Activated CD4-positive, alpha-beta T cell treated with anti-CD3 and anti-CD28 coated beads, Interleukin-2, amount 50 U/mL, for 16 hours (primary cell): ENCODE results near the gene PRRG2.
"Not testable (repeated sequence)": the region's sequence is repeated elsewhere in the genome, so short reads cannot be mapped to it uniquely, and the experiment has no call there.

Experiments used
- DNase-seq: peaks from one replicate; pipeline ENCODE4 v3.0.0-alpha.2; 2020

The PRRG2 gene

GRCh38 chr19:49614096-49614833 is 33.1 kb downstream of the PRRG2 start:
- peak; percentile 63 for DNase-seq

DNA sequence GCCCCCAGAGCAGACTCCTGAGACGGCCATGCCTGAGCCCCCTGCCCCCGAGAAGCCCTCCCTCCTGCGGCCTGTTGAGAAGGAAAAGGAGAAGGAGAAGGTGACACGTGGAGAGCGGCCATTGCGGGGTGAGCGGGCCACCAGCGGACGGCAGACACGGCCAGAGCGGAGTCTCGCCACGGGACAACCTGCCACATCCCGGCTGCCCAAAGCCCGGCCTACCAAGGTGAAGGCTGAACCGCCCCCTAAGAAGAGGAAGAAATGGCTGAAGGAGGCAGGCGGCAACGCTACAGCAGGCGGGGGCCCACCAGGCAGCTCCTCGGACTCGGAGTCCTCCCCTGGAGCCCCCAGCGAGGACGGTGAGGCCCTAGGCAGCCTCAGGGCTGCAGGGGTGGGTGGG is 34.7 kb downstream of the PRRG2 start:
- DNase-seq = no peak

- DNase-seq = no peak
Observed at GRCh38 chr19:49616532-49616931, 35.4 kb downstream of the PRRG2 start.

DNA sequence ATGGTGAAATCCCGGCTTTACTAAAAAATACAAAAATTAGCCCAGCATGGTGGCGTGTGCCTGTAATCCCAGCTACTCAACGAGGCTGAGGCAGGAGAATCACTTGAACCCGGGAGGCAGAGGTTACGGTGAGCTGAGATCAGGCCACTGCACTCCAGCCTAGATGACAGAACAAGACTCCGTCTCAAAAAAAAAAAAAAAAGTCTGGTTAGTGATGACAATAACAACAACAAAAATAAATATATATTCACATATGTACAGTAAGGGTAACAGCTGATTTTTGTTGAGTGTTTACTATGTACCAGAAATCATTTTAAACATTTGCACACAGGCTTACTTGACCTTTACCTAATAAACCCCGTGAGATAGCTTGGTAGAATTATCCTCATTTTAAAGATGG is 35.8 kb downstream of the PRRG2 start:
- no peak for DNase-seq

DNA sequence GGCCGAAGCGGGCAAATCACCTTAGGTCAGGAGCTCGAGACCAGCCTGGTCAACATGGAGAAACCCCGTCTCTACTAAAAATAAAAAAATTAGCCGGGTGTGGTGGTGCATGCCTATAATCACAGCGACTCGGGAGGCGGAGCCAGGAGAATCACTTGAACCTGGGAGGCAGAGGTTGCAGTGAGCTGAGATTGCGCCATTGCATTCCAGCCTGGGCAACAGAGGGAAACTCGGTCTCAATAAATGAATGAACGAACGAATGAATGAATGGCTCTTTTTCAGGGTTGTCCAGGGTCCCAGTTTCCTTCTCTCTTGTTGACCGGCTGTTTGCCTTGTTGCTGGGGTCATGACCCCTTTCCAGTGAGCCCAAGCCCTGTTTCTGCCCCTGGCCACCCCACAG is 36.7 kb downstream of the PRRG2 start:
- not testable (repeated sequence) for DNase-seq

- DNase-seq = no peak
Observed at GRCh38 chr19:49624967-49625910, 44.1 kb downstream of the PRRG2 start.

DNA sequence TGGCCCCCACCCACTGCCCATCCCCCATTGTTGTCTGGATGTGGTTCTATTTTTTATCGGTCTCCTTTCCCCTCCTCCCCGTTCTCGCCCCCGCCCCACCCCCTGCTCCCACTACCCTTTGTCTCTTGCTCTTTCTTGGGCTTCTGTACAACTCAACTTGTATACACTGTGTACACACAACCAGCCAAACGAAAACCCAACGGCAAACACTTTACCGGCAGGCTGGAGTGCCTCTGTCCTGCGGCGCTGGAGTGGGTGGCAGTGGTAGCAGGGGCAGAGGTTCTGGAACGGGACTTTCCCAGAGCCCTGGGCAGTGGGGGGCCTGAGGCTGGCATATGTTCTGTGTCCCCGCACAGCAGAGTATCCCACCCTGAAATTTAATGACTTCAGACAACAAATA is 45.1 kb downstream of the PRRG2 start:
- DNase-seq = no peak

- DNase-seq = no peak
Observed at GRCh38 chr19:49629659-49630058, 48.5 kb downstream of the PRRG2 start.

DNA sequence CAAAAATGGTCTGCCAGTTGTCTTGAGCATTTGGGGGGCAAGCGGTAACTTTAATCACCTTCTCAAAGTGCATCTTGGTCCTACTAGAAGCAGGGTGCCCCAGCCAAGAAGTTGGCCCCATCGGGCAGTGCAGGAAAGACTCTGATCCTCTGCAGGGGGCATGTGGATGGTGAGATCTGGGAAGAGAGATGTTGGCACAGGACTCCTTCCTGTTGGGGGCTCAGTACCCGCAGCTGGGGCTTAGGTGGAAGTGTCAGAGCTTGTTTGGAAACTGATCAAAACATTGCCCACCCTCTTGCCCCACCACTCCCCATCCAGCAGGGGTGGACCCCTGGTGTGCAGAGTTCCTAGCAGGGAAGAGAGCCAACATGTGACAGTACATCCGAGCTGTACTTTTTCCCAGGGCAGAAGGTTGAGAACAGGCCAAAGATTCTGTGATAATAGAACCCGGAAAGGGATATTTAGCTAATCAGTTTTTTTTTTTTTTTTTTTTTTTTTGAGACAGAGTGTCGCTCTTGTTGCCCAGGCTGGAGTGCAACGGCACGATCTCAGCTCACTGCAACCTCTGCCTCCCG is 50.0 kb downstream of the PRRG2 start:
- no peak for DNase-seq

- DNase-seq = no peak
Observed at GRCh38 chr19:49631610-49632192, 50.6 kb downstream of the PRRG2 start.

DNA sequence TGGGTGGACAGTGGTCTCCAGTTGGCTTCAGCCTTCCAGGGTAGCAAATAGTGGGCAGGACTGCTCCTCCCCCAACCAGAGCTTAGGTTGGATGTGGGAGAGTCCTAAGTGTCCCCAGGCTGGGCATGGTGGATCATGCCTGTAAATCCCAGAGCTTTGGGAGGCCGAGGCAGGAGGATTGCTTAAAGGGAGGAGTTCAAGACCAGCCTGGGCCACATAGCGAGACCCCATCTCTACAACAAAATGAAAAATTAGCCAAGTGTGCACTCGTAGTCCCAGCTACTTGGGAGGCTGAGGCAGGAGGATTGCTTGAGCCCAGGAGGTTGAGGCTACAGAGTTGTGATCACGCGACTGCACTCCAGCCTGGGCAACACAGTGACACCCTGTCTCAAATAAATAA is 51.5 kb downstream of the PRRG2 start:
- DNase-seq = no peak

DNA sequence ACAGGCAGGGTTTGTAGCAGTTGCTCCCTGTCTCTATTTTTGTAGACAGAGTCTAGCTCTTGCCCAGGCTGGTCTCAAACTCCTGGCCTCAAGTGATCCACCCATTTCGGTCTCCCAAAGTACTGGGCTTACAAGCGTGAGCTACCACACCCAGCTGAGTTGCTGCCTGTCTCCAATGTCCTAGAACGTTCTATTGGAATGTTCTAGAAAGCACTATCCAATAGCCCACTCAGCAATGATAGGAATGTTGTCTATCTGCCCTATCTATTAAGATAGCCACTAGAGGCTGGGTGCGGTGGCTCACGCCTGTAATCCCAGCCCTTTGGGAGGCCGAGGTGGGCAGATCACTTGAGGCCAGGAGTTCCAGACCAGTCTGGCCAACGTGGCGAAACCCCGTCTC is 52.2 kb downstream of the PRRG2 start:
- not testable (repeated sequence) for DNase-seq

DNA sequence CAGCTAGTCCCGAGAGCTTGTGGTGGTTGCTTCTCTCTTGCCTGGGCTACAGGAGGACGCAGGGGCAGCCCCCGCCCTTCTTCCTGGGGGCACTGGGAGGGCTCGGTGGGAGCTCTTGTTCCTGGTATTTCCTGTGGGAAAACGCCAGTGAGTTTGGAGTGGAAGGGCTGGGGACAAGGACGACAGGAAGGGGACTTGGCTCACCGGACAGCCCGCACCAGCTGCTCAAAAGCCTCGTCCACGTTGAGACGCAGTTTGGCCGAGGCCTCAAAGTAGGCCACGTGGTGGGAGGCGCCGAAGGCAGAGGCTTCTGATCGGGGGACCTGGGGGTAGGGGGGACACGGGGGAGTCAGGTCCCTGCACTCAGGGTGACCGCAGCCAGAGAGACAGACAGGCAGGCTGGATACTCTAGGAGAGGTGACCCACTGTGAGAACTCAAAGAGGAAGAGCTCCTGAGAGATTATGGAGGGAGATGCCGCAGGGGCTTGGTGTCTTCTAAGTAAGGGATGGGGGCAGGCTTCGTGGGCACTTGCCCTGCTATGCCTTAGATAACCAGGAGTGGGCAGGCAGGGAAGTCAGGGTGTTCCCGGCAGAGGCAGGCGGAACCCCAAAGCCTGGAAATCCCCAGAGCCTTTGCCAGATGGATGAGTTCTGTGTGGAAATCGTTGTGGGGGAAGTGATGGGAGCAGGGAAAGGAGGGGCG is 54.6 kb downstream of the PRRG2 start:
- DNase-seq = no peak

- DNase-seq = no peak
Observed at GRCh38 chr19:49636233-49636932, 55.3 kb downstream of the PRRG2 start.

DNA sequence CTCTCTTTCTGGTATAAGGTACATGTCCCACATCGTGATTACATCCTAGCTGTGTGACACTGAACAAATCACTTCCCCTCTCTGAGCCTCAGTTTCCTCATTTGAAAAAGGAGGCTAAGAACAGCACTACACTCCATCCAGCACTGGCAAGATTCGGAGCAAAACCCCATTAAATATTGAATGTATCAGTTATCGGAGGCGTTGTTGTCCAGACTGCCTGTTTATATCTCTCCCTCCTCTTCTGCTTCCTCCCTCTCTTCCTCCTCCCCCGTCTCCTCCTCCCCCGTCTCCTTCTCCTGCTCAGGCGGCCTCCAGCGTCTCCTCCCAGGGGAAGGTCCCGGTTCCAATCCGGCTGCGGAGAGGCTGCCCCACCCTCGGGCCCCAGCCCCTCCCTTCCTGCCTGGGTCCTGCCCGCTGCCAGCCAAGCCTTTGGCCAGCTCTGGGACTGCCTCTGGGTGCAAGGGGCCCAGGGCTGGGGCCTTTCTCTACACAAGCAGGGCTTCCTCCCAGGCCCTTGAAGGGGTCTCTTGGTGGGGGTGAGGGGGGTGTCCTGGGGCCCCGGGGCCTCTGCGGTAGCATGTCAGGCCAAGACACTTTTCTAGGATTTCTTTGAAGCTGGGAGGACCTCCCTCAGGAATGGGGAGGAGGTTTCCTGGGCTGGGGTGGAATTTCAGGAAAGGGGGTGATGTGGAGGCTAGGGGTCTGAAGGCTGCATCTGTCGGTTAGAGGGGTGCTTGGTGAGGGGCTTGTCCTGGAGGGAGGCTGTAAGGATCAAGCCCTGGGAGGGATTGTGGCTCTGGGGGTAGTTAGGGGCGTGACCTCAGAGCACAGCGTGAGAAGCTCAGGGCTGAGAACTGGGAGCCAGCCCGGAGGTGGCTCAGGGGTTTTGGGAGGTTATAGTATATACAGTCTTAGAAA is 57.0 kb downstream of the PRRG2 start:
- DNase-seq = no peak

- DNase-seq = no peak
Observed at GRCh38 chr19:49639401-49640112, 58.4 kb downstream of the PRRG2 start.

DNA sequence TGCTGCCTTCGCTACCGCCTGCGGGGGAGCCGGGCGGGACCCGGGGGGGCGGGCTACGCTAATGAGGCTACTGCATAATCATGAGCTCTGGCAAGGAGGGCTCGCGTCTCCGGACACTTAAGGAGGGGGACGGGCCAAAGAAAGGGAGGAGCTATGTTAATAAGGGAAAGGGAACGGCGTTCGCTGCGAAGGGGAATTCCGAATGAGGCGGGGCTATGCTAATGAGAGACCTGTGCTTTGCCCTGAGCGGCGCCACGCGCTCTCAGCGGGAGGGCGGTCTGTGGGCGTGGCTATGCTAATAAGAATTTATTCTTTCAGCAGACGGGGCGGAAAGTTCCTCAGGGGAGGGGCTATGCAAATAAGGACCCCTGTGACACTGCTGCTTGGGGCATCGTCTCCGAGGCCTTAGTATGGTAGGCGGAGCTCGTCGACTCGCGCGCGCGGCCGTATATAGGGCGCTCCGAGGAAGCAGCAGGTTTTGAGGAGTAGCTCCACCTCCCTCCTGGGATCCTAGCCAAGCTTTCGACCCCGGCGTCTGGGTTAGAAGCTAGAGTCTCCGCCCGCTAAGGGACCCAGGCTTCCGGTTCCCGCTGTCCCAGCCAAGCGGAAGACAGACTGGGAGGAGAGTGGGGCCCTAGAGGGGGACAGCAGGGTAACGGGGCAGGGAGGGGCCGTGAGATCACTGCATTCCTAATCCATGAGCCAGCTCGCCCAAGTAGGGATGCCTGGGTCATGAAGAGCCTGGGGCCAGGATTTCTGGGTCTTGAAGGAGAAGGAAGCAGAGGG is 59.2 kb downstream of the PRRG2 start, which contains the start of gene RRAS:
TSS of gene RRAS (minus strand) at position 31 of the 786 bp plus-strand sequence. CDS start 45 bp downstream, outside the sequence.
- DNase-seq = peak; percentile 100
